Endothelial cell of umbilical vein (primary cell): Measurements from ENCODE around the gene APOB. TPM values are rescaled to one million over a fixed set of nuclear protein-coding genes. Genes with fewer than 3 reads are reported as not detected.

ENCODE experiments used
- BruUV-seq: library from RNA; stranded (reverse); fragments of 400-500 nt; replicated peaks from 2 replicates; lab custom pipeline; 2021; lab: Mats Ljungman, UMichigan
- CTCF ChIA-PET: fragments of 300-600, 350-600 bp; sonication (Branson Sonifier 250); formaldehyde crosslinking; loops from one replicate; lab custom pipeline; 2021; ENCODE audit warnings: antibody characterized with exemption, inconsistent platforms; lab: Charles Lee
- POLR2A ChIA-PET: fragments of 300-600, 350-600 bp; sonication (Branson Sonifier 250); formaldehyde crosslinking; loops from one replicate; lab custom pipeline; 2021; ENCODE audit warnings: antibody characterized with exemption, inconsistent platforms; lab: Charles Lee
- DNase-seq: peaks from one replicate; pipeline ENCODE4 v3.0.0-alpha.2; 2011; ENCODE audit warnings: low read depth, low spot score
- FAIRE-seq: peaks from 2 replicates; lab custom pipeline; 2011; peaks lifted over from hg19 to GRCh38; lab: Jason Lieb, UNC
- H2AFZ ChIP-seq: 2 replicates; pipeline ENCODE4 v1.6.0; 2012; ENCODE audit warnings: low read depth, low read length, control low read depth, inconsistent platforms
- H3K27ac ChIP-seq: 2 replicates; pipeline ENCODE4 v1.5.1; 2011; ENCODE audit warnings: low read depth, mild to moderate bottlenecking, control low read depth, low read length, moderate library complexity; ENCODE audit not compliant: insufficient read depth
- H3K27me3 ChIP-seq, 2 experiments: 2 replicates each; pipeline versions ENCODE4 v1.6.0 to v1.6.1; 2011; ENCODE audit warnings: low read length in 2 of 2, mixed read lengths in 1 of 2; ENCODE audit not compliant: control insufficient read depth in 2 of 2, insufficient read depth in 2 of 2
- H3K36me3 ChIP-seq, 2 experiments: 2 replicates in 1 of 2; 3 replicates in 1 of 2; pipeline ENCODE4 v1.5.1; 2011; ENCODE audit warnings: low read length in 2 of 2, mild to moderate bottlenecking in 1 of 2, moderate library complexity in 1 of 2; ENCODE audit not compliant: control insufficient read depth in 2 of 2, insufficient read depth in 2 of 2; ENCODE audit errors: extremely low read depth in 1 of 2
- H3K4me1 ChIP-seq: 3 replicates; pipeline ENCODE4 v1.5.1; 2011; ENCODE audit warnings: mild to moderate bottlenecking, low read length; ENCODE audit not compliant: control insufficient read depth, insufficient read depth; ENCODE audit errors: extremely low read depth
- H3K4me2 ChIP-seq: 2 replicates; pipeline ENCODE4 v1.6.1; 2011; ENCODE audit warnings: low read length, control low read depth, mixed read lengths; ENCODE audit not compliant: insufficient read depth
- H3K4me3 ChIP-seq, 3 experiments: fragments of 200-600 bp in 1 of 3; sonication (generic), shearing (Covaris generic) in 1 of 3; replicated peaks in 1 of 3; 2 replicates each; pipeline ENCODE4 v1.5.1; 2011 to 2016; ENCODE audit warnings: control low read depth in 3 of 3, low read length in 3 of 3, mild to moderate bottlenecking in 2 of 3, inconsistent platforms in 1 of 3, low read depth in 1 of 3, moderate library complexity in 1 of 3; ENCODE audit not compliant: insufficient read depth in 1 of 3
- H3K79me2 ChIP-seq: 2 replicates; pipeline ENCODE4 v1.6.0; 2012; ENCODE audit warnings: low read length, inconsistent platforms; ENCODE audit not compliant: control insufficient read depth, insufficient read depth
- H3K9ac ChIP-seq: replicated peaks from 2 replicates; pipeline ENCODE3; 2011; ENCODE audit warnings: low read length, control low read depth; ENCODE audit not compliant: insufficient read depth; ENCODE audit errors: extremely low read depth
- H3K9me1 ChIP-seq: replicated peaks from 3 replicates; pipeline ENCODE4 v1.6.0; 2011; ENCODE audit warnings: mild to moderate bottlenecking, low read length; ENCODE audit not compliant: control insufficient read depth, insufficient read depth; ENCODE audit errors: extremely low read depth
- H3K9me3 ChIP-seq: replicated peaks from 2 replicates; pipeline ENCODE4 v1.5.1; 2012; ENCODE audit warnings: low read length, inconsistent platforms; ENCODE audit not compliant: control insufficient read depth, insufficient read depth
- H4K20me1 ChIP-seq: replicated peaks from 2 replicates; pipeline ENCODE3; 2011; ENCODE audit warnings: mild to moderate bottlenecking, low read length; ENCODE audit not compliant: control insufficient read depth, insufficient read depth; ENCODE audit errors: extremely low read depth
- EZH2 ChIP-seq: IDR thresholded peaks from 2 replicates; pipeline ENCODE4 v1.6.1; 2012; ENCODE audit warnings: borderline replicate concordance, low read depth, mild to moderate bottlenecking, moderate library complexity, low read length, inconsistent platforms; ENCODE audit not compliant: severe bottlenecking
- FOS ChIP-seq: IDR thresholded peaks from 2 replicates; pipeline ENCODE4 v1.6.1; 2011; ENCODE audit warnings: mild to moderate bottlenecking, low read length, moderate library complexity, borderline replicate concordance; ENCODE audit not compliant: insufficient read depth
- GATA2 ChIP-seq: IDR thresholded peaks from 2 replicates; pipeline ENCODE4 v1.7.0; 2011; ENCODE audit warnings: low read depth, mild to moderate bottlenecking, moderate library complexity, mixed read lengths, low read length; ENCODE audit not compliant: insufficient read length, insufficient read depth
- JUN ChIP-seq: IDR thresholded peaks from 2 replicates; pipeline ENCODE4 v1.6.1; 2011; ENCODE audit warnings: borderline replicate concordance, low read depth; ENCODE audit not compliant: insufficient read length, insufficient read depth
- MYC ChIP-seq: IDR thresholded peaks from one replicate; pipeline ENCODE4 v1.6.1; 2011; ENCODE audit warnings: mild to moderate bottlenecking, low read depth, low read length
- POLR2A ChIP-seq: IDR thresholded peaks from 2 replicates; pipeline ENCODE4 v1.6.1; 2012; ENCODE audit warnings: low read depth, mild to moderate bottlenecking, control low read depth, low read length
- POLR2AphosphoS5 ChIP-seq: IDR thresholded peaks from 2 replicates; pipeline ENCODE4 v1.6.1; 2012; ENCODE audit warnings: low read depth, mild to moderate bottlenecking, control low read depth, low read length, moderate library complexity; ENCODE audit not compliant: insufficient read depth
- dilution Hi-C: fragments of 300-500 bp; cut with MboI; formaldehyde crosslinking; loops from one replicate; pipeline ENCODE4 v1.15.0; 2019; ENCODE audit warnings: low sequenced_read_pairs; ENCODE audit not compliant: extremely low pct_ligation_motif_present
- intact Hi-C: fragments of 100-400 bp; cut with micrococcal nuclease; formaldehyde crosslinking; loops from one replicate; pipeline ENCODE4 v1.10.0; 2022
- polyA plus RNA-seq, 4 experiments: library from polyadenylated mRNA; depleted of rRNA in 3 of 4; stranded (reverse) in 3 of 4; unstranded in 1 of 4; fragments of >200 nt; gene quantifications; 2 replicates each; pipeline versions ENCODE4 v1.2.1 to v1.2.3, GENCODE V29; 2011 to 2012; ENCODE audit warnings: missing spikeins in 1 of 4
- total RNA-seq: library from RNA; stranded (reverse); gene quantifications from 2 replicates; pipeline ENCODE4 v1.2.3, GENCODE V29; 2021
- TF ChIP-seq, protein P1 (sequence below), 2 donors: IDR thresholded peaks; 1 replicate in 1 of 2; 2 replicates in 1 of 2; pipeline ENCODE4 v1.5.1; 2011; ENCODE audit warnings: low read length in 2 of 2, mild to moderate bottlenecking in 2 of 2, moderate library complexity in 2 of 2, control low read depth in 1 of 2, inconsistent platforms in 1 of 2, low read depth in 1 of 2; ENCODE audit not compliant: insufficient read depth in 1 of 2; ENCODE audit errors: extremely low read depth in 1 of 2
- TF ChIP-seq, protein P2 (sequence below): IDR thresholded peaks from 2 replicates; pipeline ENCODE4 v1.6.1; 2011; ENCODE audit not compliant: insufficient read depth, insufficient read length

APOB gene
- total and polyA plus RNA-seq, 2 donors (not counting 3 experiments of a cell fraction or from before 2014, with no cell fraction given), result 0.07 to 0.09 TPM

DNA sequence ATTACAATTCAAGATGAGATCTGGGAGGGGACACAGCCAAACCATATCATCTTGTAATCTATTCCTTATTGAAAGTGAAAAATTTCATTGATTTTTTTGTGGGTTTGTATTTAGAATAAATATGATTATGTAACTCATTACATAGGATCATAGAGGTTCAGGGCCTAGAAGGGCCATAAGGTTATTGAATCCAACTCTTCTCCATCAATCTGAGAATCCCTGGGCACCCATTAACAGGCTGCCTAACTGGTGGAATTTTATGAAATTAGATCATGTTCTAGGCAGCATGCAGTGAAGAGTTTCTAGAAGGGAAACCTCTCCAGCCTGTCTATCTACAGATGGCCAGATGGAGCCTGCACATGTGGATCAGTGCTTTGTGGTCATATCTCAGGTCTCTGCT is 6.3 kb upstream of the APOB start:
- no peaks in the 10 kb centered on the region for H3K9me3 ChIP-seq
- no peak overlapping the region for H3K4me3 ChIP-seq
- FAIRE-seq, result no peak
- dilution Hi-C loops (no loop called here), intact Hi-C loops (no loop called here)
- no TSS peak for BruUV-seq
- H4K20me1 ChIP-seq, result no peaks in the 10 kb centered on the region
- H3K79me2 ChIP-seq, result no peaks in the 10 kb centered on the region
- H3K9ac ChIP-seq, result no peak overlapping the region
- POLR2A ChIA-PET, result no interaction called here
- no peaks in the 10 kb centered on the region for H3K4me1 ChIP-seq
- H3K9me1 ChIP-seq, result no peaks in the 10 kb centered on the region
- TF ChIP-seq POLR2AphosphoS5 (no peak), MYC (no peak), JUN (no peak), FOS (no peak), EZH2 (no peak), POLR2A (no peak), GATA2 (no peak)
- TF ChIP-seq, protein P1, sequence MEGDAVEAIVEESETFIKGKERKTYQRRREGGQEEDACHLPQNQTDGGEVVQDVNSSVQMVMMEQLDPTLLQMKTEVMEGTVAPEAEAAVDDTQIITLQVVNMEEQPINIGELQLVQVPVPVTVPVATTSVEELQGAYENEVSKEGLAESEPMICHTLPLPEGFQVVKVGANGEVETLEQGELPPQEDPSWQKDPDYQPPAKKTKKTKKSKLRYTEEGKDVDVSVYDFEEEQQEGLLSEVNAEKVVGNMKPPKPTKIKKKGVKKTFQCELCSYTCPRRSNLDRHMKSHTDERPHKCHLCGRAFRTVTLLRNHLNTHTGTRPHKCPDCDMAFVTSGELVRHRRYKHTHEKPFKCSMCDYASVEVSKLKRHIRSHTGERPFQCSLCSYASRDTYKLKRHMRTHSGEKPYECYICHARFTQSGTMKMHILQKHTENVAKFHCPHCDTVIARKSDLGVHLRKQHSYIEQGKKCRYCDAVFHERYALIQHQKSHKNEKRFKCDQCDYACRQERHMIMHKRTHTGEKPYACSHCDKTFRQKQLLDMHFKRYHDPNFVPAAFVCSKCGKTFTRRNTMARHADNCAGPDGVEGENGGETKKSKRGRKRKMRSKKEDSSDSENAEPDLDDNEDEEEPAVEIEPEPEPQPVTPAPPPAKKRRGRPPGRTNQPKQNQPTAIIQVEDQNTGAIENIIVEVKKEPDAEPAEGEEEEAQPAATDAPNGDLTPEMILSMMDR (IDR thresholded peaks at IDR 0.05; ENCODE audit: extremely low read depth in 1 of 2, insufficient read depth in 1 of 2, low read depth in 1 of 2, low read length in 2 of 2), result no peak
- TF ChIP-seq, protein P2, sequence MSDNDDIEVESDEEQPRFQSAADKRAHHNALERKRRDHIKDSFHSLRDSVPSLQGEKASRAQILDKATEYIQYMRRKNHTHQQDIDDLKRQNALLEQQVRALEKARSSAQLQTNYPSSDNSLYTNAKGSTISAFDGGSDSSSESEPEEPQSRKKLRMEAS, result no peak
- H3K36me3 ChIP-seq, result no peaks in the 10 kb centered on the region
- CTCF ChIA-PET, result no interaction called here
- H2AFZ ChIP-seq, result no peak overlapping the region
- no peak for DNase-seq
- H3K4me2 ChIP-seq, result no peak overlapping the region
- peaks cover 0 to 2% of the 10 kb centered on the region in 2 experiments for H3K27me3 ChIP-seq
- no peak overlapping the region for H3K27ac ChIP-seq
